K562 (cell line): Measurements from ENCODE around the gene HAND2.

Experiments
- EZH2 ChIP-seq: IDR thresholded peaks from 2 replicates; pipeline ENCODE4 v1.6.1; 2012; ENCODE audit warnings: low read depth, mild to moderate bottlenecking, inconsistent platforms, low read length, borderline replicate concordance
- GATAD2A ChIP-seq: fragments of 450-650 bp; IDR thresholded peaks from 2 replicates; pipeline ENCODE4 v1.6.1; 2017
- RB1 ChIP-seq: fragments of 450-650 bp; IDR thresholded peaks from 2 replicates; pipeline ENCODE4 v1.6.1; 2017; ENCODE audit warnings: low read depth, mild to moderate bottlenecking
- ZNF354B ChIP-seq: fragments of 250-450 bp; sonication (Bioruptor Pico); IDR thresholded peaks from 2 replicates; pipeline ENCODE4 v1.4.0; 2020
- TF ChIP-seq, protein P1 (sequence below), 2 experiments: fragments of 450-650 bp in 1 of 2; sonication (generic) in 1 of 2; formaldehyde crosslinking in 1 of 2; IDR thresholded peaks; 2 replicates each; pipeline versions ENCODE4 v1.7.1 to v1.9.0; 2016 to 2022; ENCODE audit warnings: inconsistent platforms in 1 of 2, mild to moderate bottlenecking in 1 of 2, missing genetic modification reagents in 1 of 2
- TF ChIP-seq, protein P2 (sequence below): sonication (generic); formaldehyde crosslinking; IDR thresholded peaks from 2 replicates; pipeline ENCODE4 v1.9.0; 2022; ENCODE audit warnings: mild to moderate bottlenecking, missing genetic modification reagents

GRCh38 chr4:173543266-173543665, 13.2 kb upstream of the HAND2 start:
- TF ChIP-seq ZNF354B (CRISPR knock-in tag): no peak
- no peak for TF ChIP-seq EZH2
- TF ChIP-seq, protein P1, sequence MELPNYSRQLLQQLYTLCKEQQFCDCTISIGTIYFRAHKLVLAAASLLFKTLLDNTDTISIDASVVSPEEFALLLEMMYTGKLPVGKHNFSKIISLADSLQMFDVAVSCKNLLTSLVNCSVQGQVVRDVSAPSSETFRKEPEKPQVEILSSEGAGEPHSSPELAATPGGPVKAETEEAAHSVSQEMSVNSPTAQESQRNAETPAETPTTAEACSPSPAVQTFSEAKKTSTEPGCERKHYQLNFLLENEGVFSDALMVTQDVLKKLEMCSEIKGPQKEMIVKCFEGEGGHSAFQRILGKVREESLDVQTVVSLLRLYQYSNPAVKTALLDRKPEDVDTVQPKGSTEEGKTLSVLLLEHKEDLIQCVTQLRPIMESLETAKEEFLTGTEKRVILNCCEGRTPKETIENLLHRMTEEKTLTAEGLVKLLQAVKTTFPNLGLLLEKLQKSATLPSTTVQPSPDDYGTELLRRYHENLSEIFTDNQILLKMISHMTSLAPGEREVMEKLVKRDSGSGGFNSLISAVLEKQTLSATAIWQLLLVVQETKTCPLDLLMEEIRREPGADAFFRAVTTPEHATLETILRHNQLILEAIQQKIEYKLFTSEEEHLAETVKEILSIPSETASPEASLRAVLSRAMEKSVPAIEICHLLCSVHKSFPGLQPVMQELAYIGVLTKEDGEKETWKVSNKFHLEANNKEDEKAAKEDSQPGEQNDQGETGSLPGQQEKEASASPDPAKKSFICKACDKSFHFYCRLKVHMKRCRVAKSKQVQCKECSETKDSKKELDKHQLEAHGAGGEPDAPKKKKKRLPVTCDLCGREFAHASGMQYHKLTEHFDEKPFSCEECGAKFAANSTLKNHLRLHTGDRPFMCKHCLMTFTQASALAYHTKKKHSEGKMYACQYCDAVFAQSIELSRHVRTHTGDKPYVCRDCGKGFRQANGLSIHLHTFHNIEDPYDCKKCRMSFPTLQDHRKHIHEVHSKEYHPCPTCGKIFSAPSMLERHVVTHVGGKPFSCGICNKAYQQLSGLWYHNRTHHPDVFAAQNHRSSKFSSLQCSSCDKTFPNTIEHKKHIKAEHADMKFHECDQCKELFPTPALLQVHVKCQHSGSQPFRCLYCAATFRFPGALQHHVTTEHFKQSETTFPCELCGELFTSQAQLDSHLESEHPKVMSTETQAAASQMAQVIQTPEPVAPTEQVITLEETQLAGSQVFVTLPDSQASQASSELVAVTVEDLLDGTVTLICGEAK (IDR thresholded peaks at IDR 0.05): no peak
- TF ChIP-seq, protein P1 (CRISPR knock-in tag; IDR thresholded peaks at IDR 0.05): no peak
- no peak for TF ChIP-seq GATAD2A
- no peak for TF ChIP-seq RB1
- TF ChIP-seq, protein P2, sequence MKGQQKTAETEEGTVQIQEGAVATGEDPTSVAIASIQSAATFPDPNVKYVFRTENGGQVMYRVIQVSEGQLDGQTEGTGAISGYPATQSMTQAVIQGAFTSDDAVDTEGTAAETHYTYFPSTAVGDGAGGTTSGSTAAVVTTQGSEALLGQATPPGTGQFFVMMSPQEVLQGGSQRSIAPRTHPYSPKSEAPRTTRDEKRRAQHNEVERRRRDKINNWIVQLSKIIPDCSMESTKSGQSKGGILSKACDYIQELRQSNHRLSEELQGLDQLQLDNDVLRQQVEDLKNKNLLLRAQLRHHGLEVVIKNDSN: no peak
